ENCODE data around the gene GFM1.

DNA sequence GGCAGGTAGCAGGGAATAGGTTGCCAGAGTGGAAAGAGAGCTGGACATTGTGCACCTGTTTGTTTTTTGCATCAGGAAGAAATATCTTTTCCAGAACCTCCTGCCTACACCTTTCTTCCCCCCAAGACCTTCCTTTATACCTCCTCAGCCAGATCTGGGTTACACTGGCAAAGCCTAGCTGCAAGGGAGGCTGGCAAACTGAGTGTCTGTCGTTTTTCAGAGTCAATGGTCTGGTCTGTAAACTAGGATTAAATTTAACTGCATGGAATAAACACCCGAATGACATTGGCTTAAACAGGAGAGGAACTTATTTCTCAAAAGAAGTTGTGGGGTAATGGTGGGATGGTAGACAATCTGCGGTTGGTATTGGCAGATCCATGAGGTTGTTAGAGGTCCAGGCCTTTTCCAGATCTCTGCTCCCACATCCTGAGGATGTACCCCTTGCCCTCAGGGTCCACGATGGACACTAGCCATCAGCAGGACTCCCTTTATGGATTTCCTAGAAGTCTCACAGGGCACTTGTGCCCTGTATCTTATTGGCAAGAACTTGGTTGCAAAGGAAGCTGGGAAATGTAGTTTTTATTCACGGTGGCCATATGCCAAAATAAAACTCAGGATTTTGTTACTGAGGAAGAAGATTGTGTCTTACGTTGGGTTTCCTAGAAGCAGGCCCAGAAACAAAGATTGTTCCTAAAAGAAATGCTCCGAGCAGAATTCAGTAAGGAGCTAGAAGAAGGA is 91.1 kb downstream of the GFM1 start:
- no peak for TF ChIP-seq CTCF (conservative IDR thresholded peaks at IDR 0.05; ENCODE audit: low read depth in 2 of 2)
- no peak for TF ChIP-seq REST (IDR thresholded peaks at IDR 0.05; ENCODE audit: unreplicated experiment)
